GM23338 (cell line): ENCODE results near the gene HLA-DMA. TPM values are rescaled to one million over a fixed set of nuclear protein-coding genes. Genes with fewer than 3 reads are reported as not detected.
A peak's percentile ranks its signal among the peaks of the same experiment; 100 is the strongest.

Source experiments
- EZH2 ChIP-seq: fragments of 200-600 bp; sonication (generic); IDR thresholded peaks from one replicate; pipeline ENCODE4 v1.8.0; 2017; ENCODE audit warnings: antibody characterized with exemption, mild to moderate bottlenecking, low read depth; ENCODE audit not compliant: unreplicated experiment
- EZH2phosphoT487 ChIP-seq: fragments of 200-600 bp; sonication (generic); IDR thresholded peaks from one replicate; pipeline ENCODE4 v1.8.1; 2018; ENCODE audit warnings: antibody characterized with exemption; ENCODE audit not compliant: unreplicated experiment
- NANOG ChIP-seq: IDR thresholded peaks from 2 replicates; pipeline ENCODE4 v1.6.1; 2016; ENCODE audit warnings: antibody characterized with exemption, borderline replicate concordance
- POLR2AphosphoS5 ChIP-seq: IDR thresholded peaks from 2 replicates; pipeline ENCODE4 v1.6.1; 2016; ENCODE audit warnings: antibody characterized with exemption, low read depth
- STAT1 ChIP-seq: IDR thresholded peaks from one replicate; pipeline ENCODE4 v1.6.1; 2016; ENCODE audit warnings: antibody characterized with exemption; ENCODE audit not compliant: unreplicated experiment
- polyA plus RNA-seq: library from polyadenylated mRNA; unstranded; fragments of >200 nt; fragmentation: Nextera tagmentation; extraction: Ambion mirVana; gene quantifications from 2 replicates; pipeline ENCODE4 v1.2.1, GENCODE V29; 2016
- total RNA-seq: library from RNA; depleted of rRNA; stranded (reverse); fragments of >200 nt; shearing (Covaris generic); gene quantifications from 2 replicates; pipeline ENCODE4 v1.2.3, GENCODE V29; 2014
- TF ChIP-seq, protein P1 (sequence below): fragments of 250-450 bp; sonication (Bioruptor Pico); IDR thresholded peaks from 2 replicates; pipeline ENCODE4 v1.5.0; 2020; ENCODE audit warnings: mild to moderate bottlenecking, moderate library complexity
- TF ChIP-seq, protein P2 (sequence below): IDR thresholded peaks from one replicate; pipeline ENCODE4 v1.6.1; 2018; ENCODE audit warnings: antibody characterized with exemption; ENCODE audit not compliant: unreplicated experiment
- TF ChIP-seq, protein P3 (sequence below), 2 experiments: fragments of 200-600 bp in 1 of 2; sonication (generic) in 1 of 2; conservative IDR thresholded peaks; 2 replicates each; pipeline versions ENCODE4 v1.5.1 to v1.6.1; 2016 to 2017; ENCODE audit warnings: antibody characterized with exemption in 2 of 2, low read depth in 2 of 2, mild to moderate bottlenecking in 2 of 2, moderate library complexity in 1 of 2

Gene HLA-DMA
- total and polyA plus RNA-seq, 2 experiments from 2014 or later = 5.2 to 6.2 TPM

DNA sequence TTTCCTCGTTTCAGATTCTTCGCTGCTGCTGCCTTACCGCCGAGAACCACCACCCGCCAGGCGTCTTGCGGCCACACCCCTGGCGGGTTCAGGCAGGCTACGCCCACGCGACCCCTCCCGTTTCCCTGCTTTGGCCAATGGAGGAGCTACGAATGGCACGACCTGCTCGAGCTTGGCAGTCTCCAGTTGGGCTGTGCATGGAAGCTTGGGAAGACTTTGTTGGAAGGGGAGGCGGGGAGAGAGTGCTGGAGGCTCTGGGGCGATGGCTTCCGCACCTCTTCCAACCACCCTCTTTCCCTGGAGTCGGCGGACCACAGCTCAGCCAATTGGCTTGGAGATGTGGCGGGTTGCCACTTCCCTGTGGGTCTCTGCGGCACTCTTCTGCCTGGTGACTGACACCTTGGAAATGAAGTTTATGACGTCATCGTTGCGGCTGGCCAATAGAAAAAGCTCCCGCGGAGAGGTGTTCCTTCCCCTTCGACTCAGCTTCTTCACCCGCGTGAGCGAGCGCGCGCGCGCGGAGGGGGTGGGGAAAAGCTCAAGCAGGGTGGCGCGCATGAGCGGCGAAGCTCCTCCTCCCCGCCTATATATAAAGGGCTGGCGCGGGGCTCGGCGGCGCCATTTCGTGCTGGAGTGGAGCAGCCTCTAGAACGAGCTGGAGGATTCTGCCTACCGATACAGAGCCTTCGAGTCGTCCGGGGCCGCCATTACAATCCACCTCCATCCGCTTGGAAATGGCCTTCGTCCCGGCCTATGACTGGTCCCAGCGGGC is 18.9 kb upstream of the HLA-DMA start (continued):
- TF ChIP-seq, protein P1, sequence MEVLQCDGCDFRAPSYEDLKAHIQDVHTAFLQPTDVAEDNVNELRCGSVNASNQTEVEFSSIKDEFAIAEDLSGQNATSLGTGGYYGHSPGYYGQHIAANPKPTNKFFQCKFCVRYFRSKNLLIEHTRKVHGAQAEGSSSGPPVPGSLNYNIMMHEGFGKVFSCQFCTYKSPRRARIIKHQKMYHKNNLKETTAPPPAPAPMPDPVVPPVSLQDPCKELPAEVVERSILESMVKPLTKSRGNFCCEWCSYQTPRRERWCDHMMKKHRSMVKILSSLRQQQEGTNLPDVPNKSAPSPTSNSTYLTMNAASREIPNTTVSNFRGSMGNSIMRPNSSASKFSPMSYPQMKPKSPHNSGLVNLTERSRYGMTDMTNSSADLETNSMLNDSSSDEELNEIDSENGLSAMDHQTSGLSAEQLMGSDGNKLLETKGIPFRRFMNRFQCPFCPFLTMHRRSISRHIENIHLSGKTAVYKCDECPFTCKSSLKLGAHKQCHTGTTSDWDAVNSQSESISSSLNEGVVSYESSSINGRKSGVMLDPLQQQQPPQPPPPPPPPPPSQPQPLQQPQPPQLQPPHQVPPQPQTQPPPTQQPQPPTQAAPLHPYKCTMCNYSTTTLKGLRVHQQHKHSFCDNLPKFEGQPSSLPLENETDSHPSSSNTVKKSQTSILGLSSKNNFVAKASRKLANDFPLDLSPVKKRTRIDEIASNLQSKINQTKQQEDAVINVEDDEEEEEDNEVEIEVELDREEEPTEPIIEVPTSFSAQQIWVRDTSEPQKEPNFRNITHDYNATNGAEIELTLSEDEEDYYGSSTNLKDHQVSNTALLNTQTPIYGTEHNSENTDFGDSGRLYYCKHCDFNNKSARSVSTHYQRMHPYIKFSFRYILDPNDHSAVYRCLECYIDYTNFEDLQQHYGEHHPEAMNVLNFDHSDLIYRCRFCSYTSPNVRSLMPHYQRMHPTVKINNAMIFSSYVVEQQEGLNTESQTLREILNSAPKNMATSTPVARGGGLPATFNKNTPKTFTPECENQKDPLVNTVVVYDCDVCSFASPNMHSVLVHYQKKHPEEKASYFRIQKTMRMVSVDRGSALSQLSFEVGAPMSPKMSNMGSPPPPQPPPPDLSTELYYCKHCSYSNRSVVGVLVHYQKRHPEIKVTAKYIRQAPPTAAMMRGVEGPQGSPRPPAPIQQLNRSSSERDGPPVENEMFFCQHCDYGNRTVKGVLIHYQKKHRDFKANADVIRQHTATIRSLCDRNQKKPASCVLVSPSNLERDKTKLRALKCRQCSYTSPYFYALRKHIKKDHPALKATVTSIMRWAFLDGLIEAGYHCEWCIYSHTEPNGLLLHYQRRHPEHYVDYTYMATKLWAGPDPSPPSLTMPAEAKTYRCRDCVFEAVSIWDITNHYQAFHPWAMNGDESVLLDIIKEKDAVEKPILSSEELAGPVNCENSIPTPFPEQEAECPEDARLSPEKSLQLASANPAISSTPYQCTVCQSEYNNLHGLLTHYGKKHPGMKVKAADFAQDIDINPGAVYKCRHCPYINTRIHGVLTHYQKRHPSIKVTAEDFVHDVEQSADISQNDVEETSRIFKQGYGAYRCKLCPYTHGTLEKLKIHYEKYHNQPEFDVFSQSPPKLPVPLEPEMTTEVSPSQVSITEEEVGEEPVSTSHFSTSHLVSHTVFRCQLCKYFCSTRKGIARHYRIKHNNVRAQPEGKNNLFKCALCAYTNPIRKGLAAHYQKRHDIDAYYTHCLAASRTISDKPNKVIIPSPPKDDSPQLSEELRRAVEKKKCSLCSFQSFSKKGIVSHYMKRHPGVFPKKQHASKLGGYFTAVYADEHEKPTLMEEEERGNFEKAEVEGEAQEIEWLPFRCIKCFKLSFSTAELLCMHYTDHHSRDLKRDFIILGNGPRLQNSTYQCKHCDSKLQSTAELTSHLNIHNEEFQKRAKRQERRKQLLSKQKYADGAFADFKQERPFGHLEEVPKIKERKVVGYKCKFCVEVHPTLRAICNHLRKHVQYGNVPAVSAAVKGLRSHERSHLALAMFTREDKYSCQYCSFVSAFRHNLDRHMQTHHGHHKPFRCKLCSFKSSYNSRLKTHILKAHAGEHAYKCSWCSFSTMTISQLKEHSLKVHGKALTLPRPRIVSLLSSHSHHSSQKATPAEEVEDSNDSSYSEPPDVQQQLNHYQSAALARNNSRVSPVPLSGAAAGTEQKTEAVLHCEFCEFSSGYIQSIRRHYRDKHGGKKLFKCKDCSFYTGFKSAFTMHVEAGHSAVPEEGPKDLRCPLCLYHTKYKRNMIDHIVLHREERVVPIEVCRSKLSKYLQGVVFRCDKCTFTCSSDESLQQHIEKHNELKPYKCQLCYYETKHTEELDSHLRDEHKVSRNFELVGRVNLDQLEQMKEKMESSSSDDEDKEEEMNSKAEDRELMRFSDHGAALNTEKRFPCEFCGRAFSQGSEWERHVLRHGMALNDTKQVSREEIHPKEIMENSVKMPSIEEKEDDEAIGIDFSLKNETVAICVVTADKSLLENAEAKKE (CRISPR knock-in tag) = no peak
- TF ChIP-seq, protein P2, sequence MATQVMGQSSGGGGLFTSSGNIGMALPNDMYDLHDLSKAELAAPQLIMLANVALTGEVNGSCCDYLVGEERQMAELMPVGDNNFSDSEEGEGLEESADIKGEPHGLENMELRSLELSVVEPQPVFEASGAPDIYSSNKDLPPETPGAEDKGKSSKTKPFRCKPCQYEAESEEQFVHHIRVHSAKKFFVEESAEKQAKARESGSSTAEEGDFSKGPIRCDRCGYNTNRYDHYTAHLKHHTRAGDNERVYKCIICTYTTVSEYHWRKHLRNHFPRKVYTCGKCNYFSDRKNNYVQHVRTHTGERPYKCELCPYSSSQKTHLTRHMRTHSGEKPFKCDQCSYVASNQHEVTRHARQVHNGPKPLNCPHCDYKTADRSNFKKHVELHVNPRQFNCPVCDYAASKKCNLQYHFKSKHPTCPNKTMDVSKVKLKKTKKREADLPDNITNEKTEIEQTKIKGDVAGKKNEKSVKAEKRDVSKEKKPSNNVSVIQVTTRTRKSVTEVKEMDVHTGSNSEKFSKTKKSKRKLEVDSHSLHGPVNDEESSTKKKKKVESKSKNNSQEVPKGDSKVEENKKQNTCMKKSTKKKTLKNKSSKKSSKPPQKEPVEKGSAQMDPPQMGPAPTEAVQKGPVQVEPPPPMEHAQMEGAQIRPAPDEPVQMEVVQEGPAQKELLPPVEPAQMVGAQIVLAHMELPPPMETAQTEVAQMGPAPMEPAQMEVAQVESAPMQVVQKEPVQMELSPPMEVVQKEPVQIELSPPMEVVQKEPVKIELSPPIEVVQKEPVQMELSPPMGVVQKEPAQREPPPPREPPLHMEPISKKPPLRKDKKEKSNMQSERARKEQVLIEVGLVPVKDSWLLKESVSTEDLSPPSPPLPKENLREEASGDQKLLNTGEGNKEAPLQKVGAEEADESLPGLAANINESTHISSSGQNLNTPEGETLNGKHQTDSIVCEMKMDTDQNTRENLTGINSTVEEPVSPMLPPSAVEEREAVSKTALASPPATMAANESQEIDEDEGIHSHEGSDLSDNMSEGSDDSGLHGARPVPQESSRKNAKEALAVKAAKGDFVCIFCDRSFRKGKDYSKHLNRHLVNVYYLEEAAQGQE = no peak
- TF ChIP-seq POLR2AphosphoS5 (peak; percentile 90), NANOG (no peak), EZH2 (no peak), EZH2phosphoT487 (no peak), STAT1 (no peak)
- TF ChIP-seq, protein P3, sequence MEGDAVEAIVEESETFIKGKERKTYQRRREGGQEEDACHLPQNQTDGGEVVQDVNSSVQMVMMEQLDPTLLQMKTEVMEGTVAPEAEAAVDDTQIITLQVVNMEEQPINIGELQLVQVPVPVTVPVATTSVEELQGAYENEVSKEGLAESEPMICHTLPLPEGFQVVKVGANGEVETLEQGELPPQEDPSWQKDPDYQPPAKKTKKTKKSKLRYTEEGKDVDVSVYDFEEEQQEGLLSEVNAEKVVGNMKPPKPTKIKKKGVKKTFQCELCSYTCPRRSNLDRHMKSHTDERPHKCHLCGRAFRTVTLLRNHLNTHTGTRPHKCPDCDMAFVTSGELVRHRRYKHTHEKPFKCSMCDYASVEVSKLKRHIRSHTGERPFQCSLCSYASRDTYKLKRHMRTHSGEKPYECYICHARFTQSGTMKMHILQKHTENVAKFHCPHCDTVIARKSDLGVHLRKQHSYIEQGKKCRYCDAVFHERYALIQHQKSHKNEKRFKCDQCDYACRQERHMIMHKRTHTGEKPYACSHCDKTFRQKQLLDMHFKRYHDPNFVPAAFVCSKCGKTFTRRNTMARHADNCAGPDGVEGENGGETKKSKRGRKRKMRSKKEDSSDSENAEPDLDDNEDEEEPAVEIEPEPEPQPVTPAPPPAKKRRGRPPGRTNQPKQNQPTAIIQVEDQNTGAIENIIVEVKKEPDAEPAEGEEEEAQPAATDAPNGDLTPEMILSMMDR (conservative IDR thresholded peaks at IDR 0.05; ENCODE audit: low read depth in 2 of 2) = no peak
